ENCODE data around the gene NCS1.

Gene NCS1

GRCh38 chr9:130159915-130160670 lies 12.1 kb upstream of the NCS1 start:
- Histone ChIP-seq H4K20me1 (ENCODE audit: insufficient read depth, low read length) (no peaks in the 10 kb centered on the region), H2AFZ (ENCODE audit: low read depth, low read length) (no peak overlapping the region), H3K4me1 (ENCODE audit: low read length) (no peaks in the 10 kb centered on the region), H3K79me2 (ENCODE audit: low read length) (no peaks in the 10 kb centered on the region), H3K9me3 (ENCODE audit: insufficient read depth, low read length) (no peaks in the 10 kb centered on the region), H3K4me2 (ENCODE audit: low read length) (no peak overlapping the region), H3K36me3 (replicated peaks; ENCODE audit: low read depth, low read length) (no peaks in the 10 kb centered on the region), H3K27me3 (ENCODE audit: low read depth, low read length) (no peaks in the 10 kb centered on the region), H3K4me3 (ENCODE audit: low read length) (no peak overlapping the region), H3K27ac (ENCODE audit: low read length) (no peak overlapping the region), H3K9ac (ENCODE audit: low read length) (no peak overlapping the region)
- TF ChIP-seq EZH2phosphoT487 (IDR thresholded peaks at IDR 0.05; ENCODE audit: low read depth) (no peak), CTCF (IDR thresholded peaks at IDR 0.05; ENCODE audit: low read depth, low read length) (no peak)

DNA sequence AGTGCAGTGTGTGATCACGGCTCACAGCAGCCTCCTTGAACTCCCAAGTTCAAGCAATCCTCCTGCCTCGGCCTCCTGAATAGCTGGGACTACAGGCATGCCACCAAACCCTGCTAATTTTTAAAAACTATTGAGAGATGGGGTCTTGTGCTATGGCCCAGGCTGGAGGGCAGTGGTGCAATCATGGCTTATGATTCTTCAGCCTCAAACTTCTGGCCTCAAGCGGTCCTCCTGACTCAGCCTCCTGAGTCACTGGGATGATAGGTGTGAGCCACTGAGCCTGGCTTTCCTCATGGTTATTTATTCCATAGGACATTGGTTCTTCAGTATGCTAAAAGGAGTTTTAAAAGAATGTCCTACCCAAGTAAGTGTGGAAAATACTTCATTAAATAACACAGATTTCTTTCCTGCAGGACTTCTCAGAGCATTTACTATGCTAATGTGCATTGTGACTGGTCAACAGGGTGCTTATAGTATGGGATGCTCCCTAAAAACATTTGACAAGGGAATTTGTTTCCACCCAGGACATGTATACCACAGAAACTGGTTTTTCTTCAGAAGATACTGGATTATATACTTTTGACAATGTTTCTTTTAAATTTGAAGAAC lies 11.2 kb upstream of the NCS1 start:
- Histone ChIP-seq H3K27me3 (ENCODE audit: low read depth, low read length) (no peaks in the 10 kb centered on the region), H3K79me2 (ENCODE audit: low read length) (no peaks in the 10 kb centered on the region)
- TF ChIP-seq CTCF (IDR thresholded peaks at IDR 0.05; ENCODE audit: low read depth, low read length): no peak
- no peak for TF ChIP-seq EZH2phosphoT487 (IDR thresholded peaks at IDR 0.05; ENCODE audit: low read depth)

GRCh38 chr9:130165579-130165978 lies 6.6 kb upstream of the NCS1 start:
- no peaks in the 10 kb centered on the region for H3K9me3 ChIP-seq (ENCODE audit: insufficient read depth, low read length)
- H3K27me3 ChIP-seq (ENCODE audit: low read depth, low read length): no peaks in the 10 kb centered on the region
- no peaks in the 10 kb centered on the region for H3K36me3 ChIP-seq (replicated peaks; ENCODE audit: low read depth, low read length)
- no peak overlapping the region for H3K4me3 ChIP-seq (ENCODE audit: low read length)
- no peak overlapping the region for H3K4me2 ChIP-seq (ENCODE audit: low read length)
- no peak overlapping the region for H2AFZ ChIP-seq (ENCODE audit: low read depth, low read length)
- H4K20me1 ChIP-seq (ENCODE audit: insufficient read depth, low read length): no peaks in the 10 kb centered on the region
- no peak overlapping the region for H3K9ac ChIP-seq (ENCODE audit: low read length)
- no peak overlapping the region for H3K27ac ChIP-seq (ENCODE audit: low read length)
- TF ChIP-seq CTCF (IDR thresholded peaks at IDR 0.05; ENCODE audit: low read depth, low read length): no peak
- no peak for TF ChIP-seq EZH2phosphoT487 (IDR thresholded peaks at IDR 0.05; ENCODE audit: low read depth)
- H3K4me1 ChIP-seq (ENCODE audit: low read length): no peaks in the 10 kb centered on the region
- H3K79me2 ChIP-seq (ENCODE audit: low read length): no peaks in the 10 kb centered on the region

More for the DNA sequence above, 11.2 kb upstream of the NCS1 start:
- Histone ChIP-seq H3K27ac (ENCODE audit: low read length) (no peak overlapping the region), H4K20me1 (ENCODE audit: insufficient read depth, low read length) (no peaks in the 10 kb centered on the region), H3K4me2 (ENCODE audit: low read length) (no peak overlapping the region), H2AFZ (ENCODE audit: low read depth, low read length) (no peak overlapping the region), H3K9ac (ENCODE audit: low read length) (no peak overlapping the region), H3K9me3 (ENCODE audit: insufficient read depth, low read length) (no peaks in the 10 kb centered on the region), H3K4me1 (ENCODE audit: low read length) (no peaks in the 10 kb centered on the region), H3K4me3 (ENCODE audit: low read length) (no peak overlapping the region), H3K36me3 (replicated peaks; ENCODE audit: low read depth, low read length) (no peaks in the 10 kb centered on the region)

- no peak for TF ChIP-seq CTCF (IDR thresholded peaks at IDR 0.05; ENCODE audit: low read depth, low read length)
- TF ChIP-seq EZH2phosphoT487 (IDR thresholded peaks at IDR 0.05; ENCODE audit: low read depth): no peak
- Histone ChIP-seq H3K4me3 (ENCODE audit: low read length) (no peak overlapping the region), H3K9me3 (ENCODE audit: insufficient read depth, low read length) (no peaks in the 10 kb centered on the region), H3K27me3 (ENCODE audit: low read depth, low read length) (no peaks in the 10 kb centered on the region), H3K27ac (ENCODE audit: low read length) (no peak overlapping the region), H3K4me2 (ENCODE audit: low read length) (no peak overlapping the region), H4K20me1 (ENCODE audit: insufficient read depth, low read length) (no peaks in the 10 kb centered on the region), H3K4me1 (ENCODE audit: low read length) (no peaks in the 10 kb centered on the region), H3K79me2 (ENCODE audit: low read length) (no peaks in the 10 kb centered on the region), H3K36me3 (replicated peaks; ENCODE audit: low read depth, low read length) (no peaks in the 10 kb centered on the region), H3K9ac (ENCODE audit: low read length) (no peak overlapping the region), H2AFZ (ENCODE audit: low read depth, low read length) (no peak overlapping the region)
These were observed 5.8 kb upstream of the NCS1 start for GRCh38 chr9:130166399-130166798.
